NCI-H146 treated with DMSO at 0.1 percent for 48 hours (cell line): ENCODE data around the gene SLC14A1.
A peak's percentile ranks its signal among the peaks of the same experiment; 100 is the strongest.

ENCODE experiments used
- DNase-seq: peaks from one replicate; lab custom pipeline; 2025; ENCODE audit not compliant: unreplicated experiment; lab: John Stamatoyannopoulos, UW

The SLC14A1 gene

GRCh38 chr18:45723567-45724355, at the start of gene SLC14A1:
Gene SLC14A1 (plus strand): TSS chr18:45724181. CDS start chr18:45730321, 6,140 bp downstream.
- no peak for DNase-seq

GRCh38 chr18:45677276-45677807, 46.6 kb upstream of the SLC14A1 start:
- DNase-seq = no peak

- no peak for DNase-seq
Observed at GRCh38 chr18:45678441-45678840, 45.5 kb upstream of the SLC14A1 start.

- no peak for DNase-seq
Observed at GRCh38 chr18:45678850-45679249, 45.1 kb upstream of the SLC14A1 start.

- DNase-seq = no peak
Observed at GRCh38 chr18:45680066-45680690, 43.8 kb upstream of the SLC14A1 start.

- DNase-seq = no peak
Observed at GRCh38 chr18:45682181-45682580, 41.8 kb upstream of the SLC14A1 start.

- DNase-seq = no peak
Observed at GRCh38 chr18:45684341-45685115, 39.5 kb upstream of the SLC14A1 start.

- DNase-seq = no peak
Observed at GRCh38 chr18:45686891-45687611, 36.9 kb upstream of the SLC14A1 start.

GRCh38 chr18:45687621-45688020, 36.4 kb upstream of the SLC14A1 start:
- DNase-seq = no peak

GRCh38 chr18:45688113-45688512, 35.9 kb upstream of the SLC14A1 start:
- DNase-seq = no peak

- DNase-seq = no peak
Observed at GRCh38 chr18:45688833-45689232, 35.1 kb upstream of the SLC14A1 start.

GRCh38 chr18:45689396-45689795, 34.6 kb upstream of the SLC14A1 start:
- no peak for DNase-seq

GRCh38 chr18:45690975-45691815, 32.8 kb upstream of the SLC14A1 start:
- DNase-seq = peak; percentile 68

GRCh38 chr18:45691816-45692179, 32.2 kb upstream of the SLC14A1 start:
- DNase-seq = no peak

- DNase-seq = no peak
Observed at GRCh38 chr18:45702708-45703265, 21.2 kb upstream of the SLC14A1 start.

- no peak for DNase-seq
Observed at GRCh38 chr18:45708831-45709230, 15.2 kb upstream of the SLC14A1 start.

GRCh38 chr18:45712061-45712460, 11.9 kb upstream of the SLC14A1 start:
- no peak for DNase-seq

- no peak for DNase-seq
Observed at GRCh38 chr18:45713239-45713638, 10.7 kb upstream of the SLC14A1 start.

- no peak for DNase-seq
Observed at GRCh38 chr18:45715212-45715780, 8.7 kb upstream of the SLC14A1 start.
